K562 (cell line): Measurements from ENCODE around the gene ABHD8. TPM values are rescaled to one million over a fixed set of nuclear protein-coding genes. Genes with fewer than 3 reads are reported as not detected.

ENCODE experiments used
- ATAC-seq: fragments of 200-7000 bp; cut with Tn5 transposase; 3 replicates; pipeline ENCODE4 v1.9.1; 2020; ENCODE audit warnings: moderate library complexity
- BruUV-seq: library from RNA; stranded (reverse); fragments of 400-500 nt; replicated peaks from 2 replicates; lab custom pipeline; 2021; lab: Mats Ljungman, UMichigan
- CTCF ChIA-PET: fragments of 300-600 bp; formaldehyde crosslinking; extraction: SDS; loops from one replicate; lab custom pipeline; 2021; ENCODE audit warnings: low intra/inter-chr PET ratio; lab: Yijun Ruan, JAX
- POLR2A ChIA-PET: fragments of 300-600, 350-650 bp; sonication (Branson Sonifier 250); formaldehyde crosslinking; extraction: SDS; loops from one replicate; lab custom pipeline; 2021; ENCODE audit warnings: antibody characterized with exemption, inconsistent platforms; lab: Yijun Ruan, JAX
- DNase-seq, 4 experiments: peaks; one replicate each; pipeline versions ENCODE4 v3.0.0 to v3.0.0-alpha.2; 2011 to 2018; ENCODE audit warnings: low spot score in 3 of 4, mixed read lengths in 3 of 4; ENCODE audit errors: extremely low read depth in 1 of 4
- FAIRE-seq: peaks from 2 replicates; lab custom pipeline; 2011; peaks lifted over from hg19 to GRCh38; lab: Jason Lieb, UNC
- H2AFZ ChIP-seq: 2 replicates; pipeline ENCODE4 v1.6.0; 2011; ENCODE audit warnings: low read depth, low read length, control low read depth, inconsistent platforms
- H3K27ac ChIP-seq: fragments of 200-600 bp; 3 replicates; pipeline ENCODE4 v1.8.0; 2011; ENCODE audit warnings: low read depth, mild to moderate bottlenecking, control low read depth, inconsistent platforms, low read length, moderate library complexity, mixed read lengths; ENCODE audit errors: extremely low read depth
- H3K27me3 ChIP-seq, 2 experiments: fragments of 300-600 bp in 1 of 2; 2 replicates in 1 of 2; 3 replicates in 1 of 2; pipeline versions ENCODE4 v1.6.0 to v1.8.0; 2011; ENCODE audit warnings: inconsistent platforms in 2 of 2, low read length in 2 of 2, mild to moderate bottlenecking in 1 of 2, mixed read lengths in 1 of 2, moderate library complexity in 1 of 2; ENCODE audit not compliant: control insufficient read depth in 2 of 2, insufficient read depth in 2 of 2
- H3K36me3 ChIP-seq: fragments of 300-600 bp; 3 replicates; pipeline ENCODE4 v1.8.0; 2011; ENCODE audit warnings: mild to moderate bottlenecking, low read length, inconsistent platforms; ENCODE audit not compliant: control insufficient read depth, insufficient read depth
- H3K4me1 ChIP-seq, 2 experiments: fragments of 200-600 bp in 1 of 2; replicated peaks in 1 of 2; 2 replicates in 1 of 2; 3 replicates in 1 of 2; pipeline versions ENCODE4 v1.5.1 to v1.8.0; 2011; ENCODE audit warnings: inconsistent platforms in 2 of 2, low read length in 2 of 2, mild to moderate bottlenecking in 1 of 2, mixed read lengths in 1 of 2, moderate library complexity in 1 of 2; ENCODE audit not compliant: control insufficient read depth in 2 of 2, insufficient read depth in 2 of 2
- H3K4me2 ChIP-seq: 2 replicates; pipeline ENCODE4 v1.6.1; 2011; ENCODE audit warnings: low read length, control low read depth, inconsistent platforms, mixed read lengths; ENCODE audit not compliant: insufficient read depth
- H3K4me3 ChIP-seq: fragments of 200-600 bp; sonication (generic), shearing (Covaris generic); 2 replicates; pipeline ENCODE4 v1.5.1; 2016; ENCODE audit warnings: control low read depth, inconsistent platforms
- H3K79me2 ChIP-seq: fragments of 200-600 bp; 3 replicates; pipeline ENCODE4 v1.8.0; 2011; ENCODE audit warnings: low read length, inconsistent platforms; ENCODE audit not compliant: control insufficient read depth, insufficient read depth
- H3K9ac ChIP-seq, 2 experiments: 2 replicates each; pipeline versions ENCODE4 v1.6.0 to v1.6.1; 2011; ENCODE audit warnings: low read depth in 2 of 2, low read length in 2 of 2, control low read depth in 1 of 2, inconsistent platforms in 1 of 2, mild to moderate bottlenecking in 1 of 2, mixed read lengths in 1 of 2; ENCODE audit not compliant: insufficient read depth in 1 of 2
- H3K9me1 ChIP-seq: one replicate; pipeline ENCODE4 v1.6.0; 2011; ENCODE audit warnings: inconsistent platforms, mild to moderate bottlenecking, low read length, moderate library complexity; ENCODE audit not compliant: control insufficient read depth, insufficient read depth
- H3K9me3 ChIP-seq: replicated peaks from 2 replicates; pipeline ENCODE4 v1.5.1; 2011; ENCODE audit warnings: low read depth, low read length, inconsistent platforms; ENCODE audit not compliant: control insufficient read depth, insufficient read depth
- H4K20me1 ChIP-seq: replicated peaks from 2 replicates; pipeline ENCODE4 v1.6.1; 2011; ENCODE audit warnings: low read length, inconsistent platforms, mixed read lengths; ENCODE audit not compliant: control insufficient read depth, insufficient read depth
- ID3 ChIP-seq, 2 experiments: fragments of 250-450 bp in 1 of 2; fragments of 450-650 bp in 1 of 2; sonication (Bioruptor Pico) in 1 of 2; IDR thresholded peaks; 2 replicates each; pipeline versions ENCODE4 v1.6.1 to v1.8.0; 2016 to 2021; ENCODE audit warnings: mild to moderate bottlenecking in 2 of 2, moderate library complexity in 2 of 2, missing compliant biosample characterization in 1 of 2, missing genetic modification characterization in 1 of 2
- KAT7 ChIP-seq: sonication (generic); formaldehyde crosslinking; IDR thresholded peaks from 2 replicates; pipeline ENCODE4 v1.8.0; 2022; ENCODE audit warnings: missing genetic modification reagents, mild to moderate bottlenecking, borderline replicate concordance
- KLF16 ChIP-seq: IDR thresholded peaks from 2 replicates; pipeline ENCODE4 v1.6.1; 2016; ENCODE audit warnings: antibody characterized with exemption
- ZNF740 ChIP-seq, 3 experiments: fragments of 200-800 bp in 1 of 3; sonication (Bioruptor generic) in 1 of 3; sonication (generic) in 1 of 3; formaldehyde crosslinking in 1 of 3; IDR thresholded peaks; 2 replicates each; pipeline versions ENCODE4 v1.6.1 to v1.8.0; 2016 to 2022; ENCODE audit warnings: mild to moderate bottlenecking in 2 of 3, missing compliant biosample characterization in 2 of 3, missing genetic modification characterization in 2 of 3, missing genetic modification reagents in 1 of 3
- WGBS: fragments of 100-300 bp; shearing (Covaris generic); methylation state at CpG from one replicate; pipeline ENCODE4 v1.1.6; 2016; ENCODE audit warnings: low coverage, mixed read lengths; ENCODE audit not compliant: insufficient coverage; ENCODE audit errors: missing lambda C conversion rate; 5-methylcytosine and 5-hydroxymethylcytosine counted together
- in situ Hi-C: fragments of 300-500 bp; cut with MboI; formaldehyde crosslinking; loops from 4 replicates; pipeline ENCODE4 v1.15.0; 2018; ENCODE audit warnings: inconsistent platforms, mixed read lengths
- intact Hi-C: fragments of 100-400 bp; cut with micrococcal nuclease; formaldehyde crosslinking; loops from 2 replicates; pipeline ENCODE4 v1.14.2; 2022
- polyA plus RNA-seq, 8 experiments: library from polyadenylated mRNA; depleted of rRNA in 4 of 8; stranded (reverse) in 5 of 8; unstranded in 3 of 8; fragments of >200 nt; fragmentation: Nextera tagmentation in 2 of 8; fragmentation: Illumina TruSeq in 1 of 8; extraction: Ambion mirVana in 2 of 8; extraction: Trizol in 1 of 8; gene quantifications; 2 replicates each; pipeline versions ENCODE4 v1.2.1 to v1.2.3, GENCODE V29; 2011 to 2014; ENCODE audit warnings: inconsistent platforms in 1 of 8, missing spikeins in 1 of 8
- total RNA-seq, 7 experiments: library from RNA; depleted of rRNA in 6 of 7; stranded (reverse); fragments of >200 nt in 6 of 7; fragmentation: Illumina TruSeq in 2 of 7; extraction: Trizol in 2 of 7; gene quantifications; 2 replicates each; pipeline versions ENCODE4 v1.2.1 to v1.2.3, GENCODE V29; 2011 to 2021; ENCODE audit warnings: low replicate concordance in 1 of 7
- TF ChIP-seq, protein P1 (sequence below), 2 experiments: fragments of 200-800 bp in 1 of 2; sonication (Bioruptor generic) in 1 of 2; sonication (generic) in 1 of 2; formaldehyde crosslinking in 1 of 2; IDR thresholded peaks in 1 of 2; conservative IDR thresholded peaks in 1 of 2; 2 replicates each; pipeline versions ENCODE4 v1.5.0 to v1.6.1; 2016 to 2020; ENCODE audit warnings: missing compliant biosample characterization in 1 of 2, missing genetic modification characterization in 1 of 2, missing genetic modification reagents in 1 of 2
- TF ChIP-seq, protein P2 (sequence below): sonication (generic); formaldehyde crosslinking; IDR thresholded peaks from 2 replicates; pipeline ENCODE4 v1.8.0; 2023; ENCODE audit warnings: missing genetic modification reagents, mild to moderate bottlenecking, borderline replicate concordance

The ABHD8 gene
- total and polyA plus RNA-seq, 9 of the 15 experiments (the other 6 are each of a cell fraction or from before 2014, with no cell fraction given), result 0.04 to 6.6 (median 2.0) TPM; not detected in 1

- TF ChIP-seq, protein P1, sequence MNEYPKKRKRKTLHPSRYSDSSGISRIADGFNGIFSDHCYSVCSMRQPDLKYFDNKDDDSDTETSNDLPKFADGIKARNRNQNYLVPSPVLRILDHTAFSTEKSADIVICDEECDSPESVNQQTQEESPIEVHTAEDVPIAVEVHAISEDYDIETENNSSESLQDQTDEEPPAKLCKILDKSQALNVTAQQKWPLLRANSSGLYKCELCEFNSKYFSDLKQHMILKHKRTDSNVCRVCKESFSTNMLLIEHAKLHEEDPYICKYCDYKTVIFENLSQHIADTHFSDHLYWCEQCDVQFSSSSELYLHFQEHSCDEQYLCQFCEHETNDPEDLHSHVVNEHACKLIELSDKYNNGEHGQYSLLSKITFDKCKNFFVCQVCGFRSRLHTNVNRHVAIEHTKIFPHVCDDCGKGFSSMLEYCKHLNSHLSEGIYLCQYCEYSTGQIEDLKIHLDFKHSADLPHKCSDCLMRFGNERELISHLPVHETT (CRISPR knock-in tag; conservative IDR thresholded peaks at IDR 0.05 in 1 of 2, IDR thresholded peaks at IDR 0.05 in 1 of 2), result 0 out of 4 replicates have a peak, but pooled peaks of 1 of the 2 experiments have one; percentile 34
- TF ChIP-seq KAT7 (CRISPR knock-in tag), result 0 out of 2 replicates have a peak, but pooled peaks have one; percentile 42
Observed at GRCh38 chr19:17243830-17244617, 59.2 kb downstream of the ABHD8 start (continued).

DNA sequence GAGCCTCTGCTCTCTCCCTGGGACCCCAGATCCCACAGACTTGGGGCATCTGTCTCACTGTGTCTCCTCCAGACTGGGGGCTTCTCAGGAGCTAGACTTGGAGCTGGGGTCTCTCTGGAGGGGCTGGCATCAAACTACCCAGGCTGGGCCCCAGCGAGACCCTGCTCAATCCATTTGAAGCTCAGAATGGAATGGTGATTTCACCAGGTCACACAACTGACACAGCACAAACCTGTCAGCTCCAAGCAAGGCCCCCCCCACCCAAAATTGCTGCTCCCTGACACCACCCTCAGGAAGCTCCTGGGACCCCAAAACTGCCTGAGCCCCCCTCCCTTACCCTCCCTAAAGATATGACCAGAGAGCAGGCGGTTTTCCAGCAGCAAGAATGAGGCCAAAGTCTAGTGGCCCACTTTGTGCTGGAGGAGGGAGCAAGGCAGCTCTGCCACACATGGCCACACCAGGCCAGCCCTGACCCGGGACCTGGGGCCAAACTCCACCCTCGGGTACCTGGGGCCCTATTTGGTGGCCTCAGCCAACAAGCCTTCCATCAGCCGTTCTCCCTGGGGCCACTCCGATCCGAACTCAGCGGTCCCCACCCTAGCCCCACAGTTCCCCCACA is 59.9 kb downstream of the ABHD8 start:
- DNase-seq, result no peak
- no peaks in the 10 kb centered on the region for H3K9me1 ChIP-seq
- peaks cover 30 to 72% of the 10 kb centered on the region in 2 experiments for H3K4me1 ChIP-seq
- peak; percentile 4 for ATAC-seq
- in situ Hi-C loops (no loop called here), intact Hi-C loops (no loop called here)
- peaks cover 28% of the 10 kb centered on the region; the same call in 2 of the 3 replicates for H3K36me3 ChIP-seq
- BruUV-seq, result no TSS peak
- FAIRE-seq, result no peak
- peak overlapping the region; percentile 80 for H3K4me3 ChIP-seq
- ChIA-PET POLR2A (interaction anchor here (0.7 to 11.3 kb wide), 7 partner anchors 9 to 616 kb away, joined by 3 to 129 read pairs (median 4); partner anchors contain the start of genes DDA1, OCEL1 and USE1), CTCF (no interaction called here)
- H4K20me1 ChIP-seq, result peaks cover 15% of the 10 kb centered on the region
- no peak overlapping the region for H2AFZ ChIP-seq
- WGBS, result 32% methylated on average over 5 of the region's 8 CpGs
- H3K9me3 ChIP-seq, result no peaks in the 10 kb centered on the region
- H3K9ac ChIP-seq, result peak overlapping the region; percentile 65 to 91
- H3K27me3 ChIP-seq, result no peaks in the 10 kb centered on the region
- H3K27ac ChIP-seq, result peak overlapping the region; percentile 86
- H3K4me2 ChIP-seq, result peak overlapping the region; percentile 93
- H3K79me2 ChIP-seq, result peaks cover 54% of the 10 kb centered on the region
- TF ChIP-seq, protein P2, sequence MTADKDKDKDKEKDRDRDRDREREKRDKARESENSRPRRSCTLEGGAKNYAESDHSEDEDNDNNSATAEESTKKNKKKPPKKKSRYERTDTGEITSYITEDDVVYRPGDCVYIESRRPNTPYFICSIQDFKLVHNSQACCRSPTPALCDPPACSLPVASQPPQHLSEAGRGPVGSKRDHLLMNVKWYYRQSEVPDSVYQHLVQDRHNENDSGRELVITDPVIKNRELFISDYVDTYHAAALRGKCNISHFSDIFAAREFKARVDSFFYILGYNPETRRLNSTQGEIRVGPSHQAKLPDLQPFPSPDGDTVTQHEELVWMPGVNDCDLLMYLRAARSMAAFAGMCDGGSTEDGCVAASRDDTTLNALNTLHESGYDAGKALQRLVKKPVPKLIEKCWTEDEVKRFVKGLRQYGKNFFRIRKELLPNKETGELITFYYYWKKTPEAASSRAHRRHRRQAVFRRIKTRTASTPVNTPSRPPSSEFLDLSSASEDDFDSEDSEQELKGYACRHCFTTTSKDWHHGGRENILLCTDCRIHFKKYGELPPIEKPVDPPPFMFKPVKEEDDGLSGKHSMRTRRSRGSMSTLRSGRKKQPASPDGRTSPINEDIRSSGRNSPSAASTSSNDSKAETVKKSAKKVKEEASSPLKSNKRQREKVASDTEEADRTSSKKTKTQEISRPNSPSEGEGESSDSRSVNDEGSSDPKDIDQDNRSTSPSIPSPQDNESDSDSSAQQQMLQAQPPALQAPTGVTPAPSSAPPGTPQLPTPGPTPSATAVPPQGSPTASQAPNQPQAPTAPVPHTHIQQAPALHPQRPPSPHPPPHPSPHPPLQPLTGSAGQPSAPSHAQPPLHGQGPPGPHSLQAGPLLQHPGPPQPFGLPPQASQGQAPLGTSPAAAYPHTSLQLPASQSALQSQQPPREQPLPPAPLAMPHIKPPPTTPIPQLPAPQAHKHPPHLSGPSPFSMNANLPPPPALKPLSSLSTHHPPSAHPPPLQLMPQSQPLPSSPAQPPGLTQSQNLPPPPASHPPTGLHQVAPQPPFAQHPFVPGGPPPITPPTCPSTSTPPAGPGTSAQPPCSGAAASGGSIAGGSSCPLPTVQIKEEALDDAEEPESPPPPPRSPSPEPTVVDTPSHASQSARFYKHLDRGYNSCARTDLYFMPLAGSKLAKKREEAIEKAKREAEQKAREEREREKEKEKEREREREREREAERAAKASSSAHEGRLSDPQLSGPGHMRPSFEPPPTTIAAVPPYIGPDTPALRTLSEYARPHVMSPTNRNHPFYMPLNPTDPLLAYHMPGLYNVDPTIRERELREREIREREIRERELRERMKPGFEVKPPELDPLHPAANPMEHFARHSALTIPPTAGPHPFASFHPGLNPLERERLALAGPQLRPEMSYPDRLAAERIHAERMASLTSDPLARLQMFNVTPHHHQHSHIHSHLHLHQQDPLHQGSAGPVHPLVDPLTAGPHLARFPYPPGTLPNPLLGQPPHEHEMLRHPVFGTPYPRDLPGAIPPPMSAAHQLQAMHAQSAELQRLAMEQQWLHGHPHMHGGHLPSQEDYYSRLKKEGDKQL (CRISPR knock-in tag), result no peak
- TF ChIP-seq ID3 (CRISPR knock-in tag; IDR thresholded peaks at IDR 0.05) (no peak), ID3 (tag; IDR thresholded peaks at IDR 0.05) (no peak), ZNF740 (CRISPR knock-in tag; IDR thresholded peaks at IDR 0.05) (peak; percentile 74; the same call in 1 of the 2 replicates), ZNF740 (tag; IDR thresholded peaks at IDR 0.05) (peak in 1 of 2 experiments; percentile 31; a peak in 1 of 4 replicates), KLF16 (no peak)
